HEK293T (cell line): ENCODE measurements around the gene FAP.

Experiments
- ELF4 ChIP-seq: fragments of 450-650 bp; IDR thresholded peaks from 2 replicates; pipeline ENCODE4 v1.6.1; 2017; ENCODE audit warnings: antibody characterized with exemption
- FOXM1 ChIP-seq: fragments of 450-650 bp; IDR thresholded peaks from 2 replicates; pipeline ENCODE4 v1.6.1; 2017; ENCODE audit warnings: mild to moderate bottlenecking, borderline replicate concordance
- HDGF ChIP-seq: fragments of 450-650 bp; IDR thresholded peaks from 2 replicates; pipeline ENCODE4 v1.6.1; 2017; ENCODE audit warnings: antibody characterized with exemption, borderline replicate concordance
- PKNOX1 ChIP-seq: fragments of 450-650 bp; IDR thresholded peaks from 2 replicates; pipeline ENCODE4 v1.6.1; 2016
- ZNF384 ChIP-seq: fragments of 450-650 bp; IDR thresholded peaks from 2 replicates; pipeline ENCODE4 v1.6.1; 2016

- TF ChIP-seq PKNOX1 (no peak), HDGF (no peak), ZNF384 (no peak), FOXM1 (no peak), ELF4 (no peak)
Measured at GRCh38 chr2:162202203-162202602, 41.0 kb downstream of the FAP start.
